ENCODE measurements around the gene TM2D3. TPM values are rescaled to one million over a fixed set of nuclear protein-coding genes. Genes with fewer than 3 reads are reported as not detected.

The TM2D3 gene
- total RNA-seq, 1 experiment from 2014 or later, result 35.2 TPM

GRCh38 chr15:101608201-101608600 lies 44.0 kb downstream of the TM2D3 start:
- POLR2A ChIA-PET, result no interaction called here
- DNase-seq (ENCODE audit: low read depth, low spot score) (no peak), ATAC-seq (peak; percentile 63)
- Histone ChIP-seq H3K27ac (ENCODE audit: low read depth, low read length) (no peak overlapping the region), H3K27me3 (ENCODE audit: insufficient read depth, low read length) (no peaks in the 10 kb centered on the region), H3K79me2 (ENCODE audit: insufficient read depth, low read length) (no peaks in the 10 kb centered on the region), H4K20me1 (ENCODE audit: insufficient read depth) (no peaks in the 10 kb centered on the region), H2AFZ (ENCODE audit: low read depth, low read length, poor library complexity, severe bottlenecking) (no peak overlapping the region), H3K9me2 (ENCODE audit: insufficient read depth) (no peaks in the 10 kb centered on the region), H3K9ac (ENCODE audit: low read length) (no peak overlapping the region), H3K9me3 (ENCODE audit: control insufficient read depth in 1 of 2, insufficient read depth in 1 of 2, low read depth in 1 of 2, low read length in 2 of 2) (no peaks in the 10 kb centered on the region), H3K4me3 (replicated peaks in 1 of 2; ENCODE audit: low read depth in 1 of 2, low read length in 2 of 2) (no peak overlapping the region), H3K4me2 (ENCODE audit: low read length) (no peak overlapping the region), H3K36me3 (ENCODE audit: control insufficient read depth in 1 of 2, insufficient read depth in 2 of 2, low read length in 2 of 2) (no peaks in the 10 kb centered on the region), H3K4me1 (ENCODE audit: control insufficient read depth in 1 of 2, insufficient read depth in 2 of 2, low read length in 2 of 2) (peaks cover 0 to 3% of the 10 kb centered on the region in 2 experiments; a peak in 1 of 4 replicates)
- intact Hi-C loops (cut with micrococcal nuclease), result no loop called here
- RAD21 ChIA-PET (ENCODE audit: low non-redundant PET in 1 of 2, low total read pairs in 2 of 2, uncharacterized antibody in 2 of 2, unreplicated experiment in 2 of 2), result no interaction called here
- TF ChIP-seq EGR1 (IDR thresholded peaks at IDR 0.05; ENCODE audit: low read depth) (no peak), EZH2 (IDR thresholded peaks at IDR 0.05) (no peak), ZFX (IDR thresholded peaks at IDR 0.05) (no peak), YY1 (IDR thresholded peaks at IDR 0.05; ENCODE audit: extremely low read depth, insufficient replicate concordance, low read depth, low read length) (no peak), POLR2AphosphoS5 (IDR thresholded peaks at IDR 0.05; ENCODE audit: low read depth, low read length) (no peak), JUND (IDR thresholded peaks at IDR 0.05) (no peak), ZNF274 (IDR thresholded peaks at IDR 0.05; ENCODE audit: low read depth, low read length) (no peak), SIN3A (IDR thresholded peaks at IDR 0.05; ENCODE audit: low read depth) (no peak), MAX (IDR thresholded peaks at IDR 0.05) (no peak), CBX3 (IDR thresholded peaks at IDR 0.05; ENCODE audit: low read depth) (no peak)
- TF ChIP-seq, protein P1, sequence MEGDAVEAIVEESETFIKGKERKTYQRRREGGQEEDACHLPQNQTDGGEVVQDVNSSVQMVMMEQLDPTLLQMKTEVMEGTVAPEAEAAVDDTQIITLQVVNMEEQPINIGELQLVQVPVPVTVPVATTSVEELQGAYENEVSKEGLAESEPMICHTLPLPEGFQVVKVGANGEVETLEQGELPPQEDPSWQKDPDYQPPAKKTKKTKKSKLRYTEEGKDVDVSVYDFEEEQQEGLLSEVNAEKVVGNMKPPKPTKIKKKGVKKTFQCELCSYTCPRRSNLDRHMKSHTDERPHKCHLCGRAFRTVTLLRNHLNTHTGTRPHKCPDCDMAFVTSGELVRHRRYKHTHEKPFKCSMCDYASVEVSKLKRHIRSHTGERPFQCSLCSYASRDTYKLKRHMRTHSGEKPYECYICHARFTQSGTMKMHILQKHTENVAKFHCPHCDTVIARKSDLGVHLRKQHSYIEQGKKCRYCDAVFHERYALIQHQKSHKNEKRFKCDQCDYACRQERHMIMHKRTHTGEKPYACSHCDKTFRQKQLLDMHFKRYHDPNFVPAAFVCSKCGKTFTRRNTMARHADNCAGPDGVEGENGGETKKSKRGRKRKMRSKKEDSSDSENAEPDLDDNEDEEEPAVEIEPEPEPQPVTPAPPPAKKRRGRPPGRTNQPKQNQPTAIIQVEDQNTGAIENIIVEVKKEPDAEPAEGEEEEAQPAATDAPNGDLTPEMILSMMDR (IDR thresholded peaks at IDR 0.05 in 2 of 3, conservative IDR thresholded peaks at IDR 0.05 in 1 of 3; ENCODE audit: borderline replicate concordance in 1 of 3, insufficient read depth in 1 of 3, low read depth in 2 of 3, low read length in 2 of 3), result no peak
- TF ChIP-seq, protein P2, sequence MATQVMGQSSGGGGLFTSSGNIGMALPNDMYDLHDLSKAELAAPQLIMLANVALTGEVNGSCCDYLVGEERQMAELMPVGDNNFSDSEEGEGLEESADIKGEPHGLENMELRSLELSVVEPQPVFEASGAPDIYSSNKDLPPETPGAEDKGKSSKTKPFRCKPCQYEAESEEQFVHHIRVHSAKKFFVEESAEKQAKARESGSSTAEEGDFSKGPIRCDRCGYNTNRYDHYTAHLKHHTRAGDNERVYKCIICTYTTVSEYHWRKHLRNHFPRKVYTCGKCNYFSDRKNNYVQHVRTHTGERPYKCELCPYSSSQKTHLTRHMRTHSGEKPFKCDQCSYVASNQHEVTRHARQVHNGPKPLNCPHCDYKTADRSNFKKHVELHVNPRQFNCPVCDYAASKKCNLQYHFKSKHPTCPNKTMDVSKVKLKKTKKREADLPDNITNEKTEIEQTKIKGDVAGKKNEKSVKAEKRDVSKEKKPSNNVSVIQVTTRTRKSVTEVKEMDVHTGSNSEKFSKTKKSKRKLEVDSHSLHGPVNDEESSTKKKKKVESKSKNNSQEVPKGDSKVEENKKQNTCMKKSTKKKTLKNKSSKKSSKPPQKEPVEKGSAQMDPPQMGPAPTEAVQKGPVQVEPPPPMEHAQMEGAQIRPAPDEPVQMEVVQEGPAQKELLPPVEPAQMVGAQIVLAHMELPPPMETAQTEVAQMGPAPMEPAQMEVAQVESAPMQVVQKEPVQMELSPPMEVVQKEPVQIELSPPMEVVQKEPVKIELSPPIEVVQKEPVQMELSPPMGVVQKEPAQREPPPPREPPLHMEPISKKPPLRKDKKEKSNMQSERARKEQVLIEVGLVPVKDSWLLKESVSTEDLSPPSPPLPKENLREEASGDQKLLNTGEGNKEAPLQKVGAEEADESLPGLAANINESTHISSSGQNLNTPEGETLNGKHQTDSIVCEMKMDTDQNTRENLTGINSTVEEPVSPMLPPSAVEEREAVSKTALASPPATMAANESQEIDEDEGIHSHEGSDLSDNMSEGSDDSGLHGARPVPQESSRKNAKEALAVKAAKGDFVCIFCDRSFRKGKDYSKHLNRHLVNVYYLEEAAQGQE (IDR thresholded peaks at IDR 0.05; ENCODE audit: low read depth), result no peak
- CTCF ChIA-PET, result no interaction called here
- no TSS peak for BruUV-seq (replicated peaks)

All from HCT116 (cell line).